B cell (primary cell): ENCODE results near the gene ANKRD37. TPM values are rescaled to one million over a fixed set of nuclear protein-coding genes. Genes with fewer than 3 reads are reported as not detected.

Experiments
- ATAC-seq: fragments of 200-7000 bp; cut with Tn5 transposase; one replicate; pipeline ENCODE4 v1.10.0; 2021; ENCODE audit warnings: low read depth, mild to moderate bottlenecking, moderate number of reproducible peaks, moderate library complexity
- CTCF ChIA-PET: fragments of 350-600 bp; sonication (Branson Sonifier 250); formaldehyde crosslinking; loops from one replicate; lab custom pipeline; 2021; ENCODE audit warnings: antibody characterized with exemption, inconsistent platforms; lab: Charles Lee
- POLR2A ChIA-PET: fragments of 350-600 bp; sonication (Branson Sonifier 250); formaldehyde crosslinking; loops from one replicate; lab custom pipeline; 2021; ENCODE audit warnings: antibody characterized with exemption; lab: Charles Lee
- DNase-seq: peaks from one replicate; pipeline ENCODE4 v3.0.0; 2013
- H2AFZ ChIP-seq: 2 replicates; pipeline ENCODE4 v1.6.1; 2012; ENCODE audit warnings: mild to moderate bottlenecking, low read depth, low read length; ENCODE audit not compliant: insufficient read depth, poor library complexity, severe bottlenecking
- H3K27ac ChIP-seq, 2 donors: 1 replicate in 1 of 2; 2 replicates in 1 of 2; pipeline ENCODE4 v1.5.1; 2012 to 2013; ENCODE audit warnings: low read length in 2 of 2, mild to moderate bottlenecking in 2 of 2, moderate library complexity in 1 of 2
- H3K27me3 ChIP-seq, 4 experiments: fragments of 200-600 bp in 1 of 4; sonication (generic) in 1 of 4; replicated peaks in 1 of 4; 1 replicate in 2 of 4; 2 replicates in 2 of 4; pipeline versions ENCODE4 v1.6.1 to v1.7.0; 2013 to 2016; ENCODE audit warnings: low read length in 3 of 4, mild to moderate bottlenecking in 2 of 4, mixed read lengths in 1 of 4, moderate library complexity in 1 of 4; ENCODE audit not compliant: insufficient read depth in 4 of 4, control insufficient read depth in 3 of 4; ENCODE audit errors: control extremely low read depth in 1 of 4
- H3K36me3 ChIP-seq, 2 experiments: replicated peaks in 1 of 2; 1 replicate in 1 of 2; 2 replicates in 1 of 2; pipeline versions ENCODE4 v1.6.1 to v1.7.1; 2013; ENCODE audit warnings: low read length in 1 of 2; ENCODE audit not compliant: insufficient read depth in 2 of 2, control insufficient read depth in 1 of 2; ENCODE audit errors: control extremely low read depth in 1 of 2, extremely low read depth in 1 of 2
- H3K4me1 ChIP-seq, 2 donors: fragments of 200-600 bp in 1 of 2; sonication (generic) in 1 of 2; 1 replicate in 1 of 2; 2 replicates in 1 of 2; pipeline versions ENCODE4 v1.5.1 to v1.6.1; 2013 to 2017; ENCODE audit warnings: low read length in 2 of 2; ENCODE audit not compliant: control insufficient read depth in 2 of 2, insufficient read depth in 2 of 2
- H3K4me2 ChIP-seq: replicated peaks from 2 replicates; pipeline ENCODE3; 2012; ENCODE audit warnings: mild to moderate bottlenecking, low read depth, low read length; ENCODE audit not compliant: poor library complexity, severe bottlenecking
- H3K4me3 ChIP-seq, 5 experiments: fragments of 200-600 bp in 1 of 5; sonication (generic) in 1 of 5; 1 replicate in 3 of 5; 2 replicates in 2 of 5; pipeline versions ENCODE4 v1.5.1 to v1.7.0; 2011 to 2016; ENCODE audit warnings: low read length in 4 of 5, mild to moderate bottlenecking in 4 of 5, low read depth in 2 of 5, control low read depth in 1 of 5, moderate library complexity in 1 of 5; ENCODE audit not compliant: insufficient read depth in 1 of 5; ENCODE audit errors: control extremely low read depth in 1 of 5, extremely low read depth in 1 of 5
- H3K79me2 ChIP-seq: fragments of 200-600 bp; sonication (generic); one replicate; pipeline ENCODE4 v1.6.0; 2016; ENCODE audit warnings: low read length; ENCODE audit not compliant: control insufficient read depth, insufficient read depth
- H3K9ac ChIP-seq: fragments of 200-600 bp; sonication (generic); 2 replicates; pipeline ENCODE4 v1.6.1; 2017; ENCODE audit warnings: mild to moderate bottlenecking, low read length, moderate library complexity
- H3K9me3 ChIP-seq, 3 donors: one replicate each; pipeline versions ENCODE4 v1.6.1 to v1.7.1; 2013; ENCODE audit warnings: low read length in 2 of 3; ENCODE audit not compliant: control insufficient read depth in 2 of 3, insufficient read depth in 1 of 3; ENCODE audit errors: control extremely low read depth in 1 of 3
- H4K20me1 ChIP-seq: 2 replicates; pipeline ENCODE4 v1.6.0; 2012; ENCODE audit warnings: mild to moderate bottlenecking, low read length; ENCODE audit not compliant: insufficient read depth, control insufficient read depth, poor library complexity, severe bottlenecking
- H3K27ac Mint-ChIP-seq: one replicate; pipeline ENCODE4 v1.8.0; 2021; ENCODE audit warnings: mixed read lengths
- H3K27me3 Mint-ChIP-seq: one replicate; pipeline ENCODE4 v1.8.0; 2021; ENCODE audit warnings: mixed read lengths
- H3K4me1 Mint-ChIP-seq: one replicate; pipeline ENCODE4 v1.8.0; 2021; ENCODE audit warnings: mixed read lengths
- H3K4me3 Mint-ChIP-seq: one replicate; pipeline ENCODE4 v1.8.0; 2021; ENCODE audit warnings: mixed read lengths
- H3K9me3 Mint-ChIP-seq: one replicate; pipeline ENCODE4 v1.8.0; 2022; ENCODE audit warnings: mixed read lengths; ENCODE audit not compliant: insufficient read depth
- CTCF ChIP-seq: fragments of 200-600 bp; IDR thresholded peaks from one replicate; pipeline ENCODE4 v1.8.0; 2022; ENCODE audit warnings: antibody characterized with exemption, mild to moderate bottlenecking
- EZH2 ChIP-seq: IDR thresholded peaks from 2 replicates; pipeline ENCODE4 v1.6.1; 2012; ENCODE audit warnings: borderline replicate concordance, low read depth, mild to moderate bottlenecking, moderate library complexity, low read length; ENCODE audit not compliant: insufficient read depth, poor library complexity, severe bottlenecking
- WGBS: methylation state at CpG from one replicate; pipeline ENCODE4 v1.1.5; 2013; ENCODE audit warnings: missing lambda C conversion rate; ENCODE audit not compliant: insufficient coverage; 5-methylcytosine and 5-hydroxymethylcytosine counted together
- intact Hi-C: fragments of 100-400 bp; cut with micrococcal nuclease; formaldehyde crosslinking; loops from one replicate; pipeline ENCODE4 v1.10.0; 2022
- polyA plus RNA-seq: library from polyadenylated mRNA; depleted of rRNA; stranded (reverse); fragments of >200 nt; gene quantifications from 2 replicates; pipeline ENCODE4 v1.2.3, GENCODE V29; 2012
- total RNA-seq, 2 donors: library from RNA; stranded (reverse); fragments of 120-200 nt in 1 of 2; gene quantifications; 1 replicate in 1 of 2; 2 replicates in 1 of 2; pipeline versions ENCODE4 v1.2.3 to v1.2.4, GENCODE V29; 2013 to 2022

The ANKRD37 gene
- total and polyA plus RNA-seq, 2 donors (not counting 1 experiment from before 2014, with no cell fraction given), result 29.6 to 30.6 TPM

GRCh38 chr4:185369731-185370130 is 26.9 kb upstream of the ANKRD37 start:
- intact Hi-C loops, result no loop called here
- POLR2A ChIA-PET, result no interaction called here
- TF ChIP-seq EZH2 (no peak), CTCF (no peak)
- DNase-seq (no peak), ATAC-seq (no peak)
- Histone ChIP-seq H3K36me3 (peaks cover 4 to 16% of the 10 kb centered on the region in 2 experiments), H3K27me3 (no peaks in the 10 kb centered on the region), H3K27ac (no peak overlapping the region), H3K4me1 (no peaks in the 10 kb centered on the region), H4K20me1 (no peaks in the 10 kb centered on the region), H3K4me3 (no peak overlapping the region), H2AFZ (no peak overlapping the region), H3K4me2 (no peak overlapping the region), H3K9ac (no peak overlapping the region), H3K9me3 (no peaks in the 10 kb centered on the region), H3K79me2 (no peaks in the 10 kb centered on the region)
- no peak overlapping the region for H3K27ac Mint-ChIP-seq
- no peaks in the 10 kb centered on the region for H3K27me3 Mint-ChIP-seq
- 100% methylated on average over 1 of the region's 3 CpGs for WGBS
- no peaks in the 10 kb centered on the region for H3K9me3 Mint-ChIP-seq
- H3K4me3 Mint-ChIP-seq, result no peak overlapping the region
- CTCF ChIA-PET, result interaction anchor here (1.1 kb wide), 1 partner anchor 228 kb away, joined by 3 read pairs; no protein-coding TSS in a partner anchor
- no peaks in the 10 kb centered on the region for H3K4me1 Mint-ChIP-seq

- H3K4me3 ChIP-seq, result no peak overlapping the region
- no peak overlapping the region for H3K4me2 ChIP-seq
- H3K27ac Mint-ChIP-seq, result no peak overlapping the region
- H3K4me1 Mint-ChIP-seq, result no peaks in the 10 kb centered on the region
- H3K4me1 ChIP-seq, result no peaks in the 10 kb centered on the region
- no peak overlapping the region for H3K27ac ChIP-seq
- H3K27me3 Mint-ChIP-seq, result no peaks in the 10 kb centered on the region
- ChIA-PET CTCF (interaction anchor here (1.1 kb wide), 1 partner anchor 227 kb away, joined by 3 read pairs; no protein-coding TSS in a partner anchor), POLR2A (interaction anchor here (0.6 kb wide), 1 partner anchor 17 kb away, joined by 5 read pairs; no protein-coding TSS in a partner anchor)
- peaks cover 4 to 16% of the 10 kb centered on the region in 2 experiments for H3K36me3 ChIP-seq
- TF ChIP-seq CTCF (no peak), EZH2 (no peak)
- no peak overlapping the region for H3K4me3 Mint-ChIP-seq
- no peak overlapping the region for H2AFZ ChIP-seq
- no peaks in the 10 kb centered on the region for H3K79me2 ChIP-seq
- H4K20me1 ChIP-seq, result no peaks in the 10 kb centered on the region
- no peaks in the 10 kb centered on the region for H3K27me3 ChIP-seq
- intact Hi-C loops, result no loop called here
- DNase-seq (no peak), ATAC-seq (no peak)
- no peak overlapping the region for H3K9ac ChIP-seq
- H3K9me3 Mint-ChIP-seq, result no peaks in the 10 kb centered on the region
- no peaks in the 10 kb centered on the region for H3K9me3 ChIP-seq
- over 99% methylated on average over 9 of the region's 11 CpGs for WGBS
Observed at GRCh38 chr4:185370268-185370949, 26.2 kb upstream of the ANKRD37 start.
